Panc1 (cell line): ENCODE measurements around the gene ZNF716.

ENCODE experiments used
- POLR2AphosphoS5 ChIP-seq: IDR thresholded peaks from 2 replicates; pipeline ENCODE4 v1.6.1; 2012; ENCODE audit warnings: mild to moderate bottlenecking, low read depth, low read length, moderate library complexity
- TCF7L2 ChIP-seq: IDR thresholded peaks from 2 replicates; pipeline ENCODE4 v1.6.1; 2011; ENCODE audit warnings: mild to moderate bottlenecking, low read depth, low read length, inconsistent platforms
- TF ChIP-seq, protein P1 (sequence below): fragments of 450-650 bp; IDR thresholded peaks from 2 replicates; pipeline ENCODE4 v1.5.1; 2017; ENCODE audit warnings: mild to moderate bottlenecking
- TF ChIP-seq, protein P2 (sequence below), 2 experiments: IDR thresholded peaks; 2 replicates each; pipeline ENCODE4 v1.6.1; 2011 to 2012; ENCODE audit warnings: low read depth in 2 of 2, control low read depth in 1 of 2, low read length in 1 of 2, mild to moderate bottlenecking in 1 of 2, moderate library complexity in 1 of 2; ENCODE audit not compliant: insufficient read depth in 1 of 2

DNA sequence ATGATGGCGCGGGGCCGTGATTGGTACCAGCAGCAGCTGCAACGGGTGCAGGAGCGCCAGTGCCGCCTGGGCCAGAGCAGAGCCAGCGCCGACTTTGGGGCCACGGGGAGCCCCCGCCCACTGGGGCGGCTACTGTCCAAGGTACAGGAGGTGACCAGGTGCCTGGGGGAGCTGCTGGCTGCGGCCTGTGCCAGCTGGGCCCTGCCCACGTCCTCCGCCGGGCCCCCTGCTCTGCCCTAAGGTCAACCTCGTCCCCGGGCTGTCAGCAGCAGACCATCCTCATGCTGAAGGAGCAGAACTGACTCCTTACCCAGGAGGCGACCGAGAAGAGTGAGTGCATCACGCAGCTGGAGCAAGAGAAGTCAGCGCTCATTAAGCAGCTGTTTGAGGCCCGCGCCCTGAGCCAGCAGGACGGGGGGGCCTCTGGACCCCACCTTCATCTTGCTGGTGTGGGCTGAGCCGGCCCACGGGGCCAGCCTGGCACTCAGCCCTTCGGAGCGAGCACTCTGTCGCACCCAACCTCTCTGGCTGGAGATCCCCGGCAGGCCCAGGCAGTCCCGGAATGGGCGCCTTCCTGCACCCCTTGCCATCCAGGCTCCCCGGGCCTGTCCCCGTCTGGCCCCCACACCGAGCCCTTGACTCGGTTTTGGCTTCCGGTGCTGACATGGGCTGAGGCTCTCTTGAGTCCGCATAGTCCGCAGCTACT, 24.6 kb upstream of the ZNF716 start:
- TF ChIP-seq, protein P1, sequence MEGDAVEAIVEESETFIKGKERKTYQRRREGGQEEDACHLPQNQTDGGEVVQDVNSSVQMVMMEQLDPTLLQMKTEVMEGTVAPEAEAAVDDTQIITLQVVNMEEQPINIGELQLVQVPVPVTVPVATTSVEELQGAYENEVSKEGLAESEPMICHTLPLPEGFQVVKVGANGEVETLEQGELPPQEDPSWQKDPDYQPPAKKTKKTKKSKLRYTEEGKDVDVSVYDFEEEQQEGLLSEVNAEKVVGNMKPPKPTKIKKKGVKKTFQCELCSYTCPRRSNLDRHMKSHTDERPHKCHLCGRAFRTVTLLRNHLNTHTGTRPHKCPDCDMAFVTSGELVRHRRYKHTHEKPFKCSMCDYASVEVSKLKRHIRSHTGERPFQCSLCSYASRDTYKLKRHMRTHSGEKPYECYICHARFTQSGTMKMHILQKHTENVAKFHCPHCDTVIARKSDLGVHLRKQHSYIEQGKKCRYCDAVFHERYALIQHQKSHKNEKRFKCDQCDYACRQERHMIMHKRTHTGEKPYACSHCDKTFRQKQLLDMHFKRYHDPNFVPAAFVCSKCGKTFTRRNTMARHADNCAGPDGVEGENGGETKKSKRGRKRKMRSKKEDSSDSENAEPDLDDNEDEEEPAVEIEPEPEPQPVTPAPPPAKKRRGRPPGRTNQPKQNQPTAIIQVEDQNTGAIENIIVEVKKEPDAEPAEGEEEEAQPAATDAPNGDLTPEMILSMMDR: no peak
- TF ChIP-seq, protein P2, sequence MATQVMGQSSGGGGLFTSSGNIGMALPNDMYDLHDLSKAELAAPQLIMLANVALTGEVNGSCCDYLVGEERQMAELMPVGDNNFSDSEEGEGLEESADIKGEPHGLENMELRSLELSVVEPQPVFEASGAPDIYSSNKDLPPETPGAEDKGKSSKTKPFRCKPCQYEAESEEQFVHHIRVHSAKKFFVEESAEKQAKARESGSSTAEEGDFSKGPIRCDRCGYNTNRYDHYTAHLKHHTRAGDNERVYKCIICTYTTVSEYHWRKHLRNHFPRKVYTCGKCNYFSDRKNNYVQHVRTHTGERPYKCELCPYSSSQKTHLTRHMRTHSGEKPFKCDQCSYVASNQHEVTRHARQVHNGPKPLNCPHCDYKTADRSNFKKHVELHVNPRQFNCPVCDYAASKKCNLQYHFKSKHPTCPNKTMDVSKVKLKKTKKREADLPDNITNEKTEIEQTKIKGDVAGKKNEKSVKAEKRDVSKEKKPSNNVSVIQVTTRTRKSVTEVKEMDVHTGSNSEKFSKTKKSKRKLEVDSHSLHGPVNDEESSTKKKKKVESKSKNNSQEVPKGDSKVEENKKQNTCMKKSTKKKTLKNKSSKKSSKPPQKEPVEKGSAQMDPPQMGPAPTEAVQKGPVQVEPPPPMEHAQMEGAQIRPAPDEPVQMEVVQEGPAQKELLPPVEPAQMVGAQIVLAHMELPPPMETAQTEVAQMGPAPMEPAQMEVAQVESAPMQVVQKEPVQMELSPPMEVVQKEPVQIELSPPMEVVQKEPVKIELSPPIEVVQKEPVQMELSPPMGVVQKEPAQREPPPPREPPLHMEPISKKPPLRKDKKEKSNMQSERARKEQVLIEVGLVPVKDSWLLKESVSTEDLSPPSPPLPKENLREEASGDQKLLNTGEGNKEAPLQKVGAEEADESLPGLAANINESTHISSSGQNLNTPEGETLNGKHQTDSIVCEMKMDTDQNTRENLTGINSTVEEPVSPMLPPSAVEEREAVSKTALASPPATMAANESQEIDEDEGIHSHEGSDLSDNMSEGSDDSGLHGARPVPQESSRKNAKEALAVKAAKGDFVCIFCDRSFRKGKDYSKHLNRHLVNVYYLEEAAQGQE (IDR thresholded peaks at IDR 0.05; ENCODE audit: insufficient read depth in 1 of 2, low read depth in 2 of 2, low read length in 1 of 2): no peak
- TF ChIP-seq POLR2AphosphoS5: no peak
- TF ChIP-seq TCF7L2: no peak
